ENCODE data around the gene KDM1B.
A peak's percentile ranks its signal among the peaks of the same experiment; 100 is the strongest.

Gene KDM1B

GRCh38 chr6:18262702-18263417 lies 107.6 kb downstream of the KDM1B start:
- peak overlapping the region; percentile 95 for H3K27ac ChIP-seq

GRCh38 chr6:18263418-18264218 lies 108.4 kb downstream of the KDM1B start:
- peak overlapping the region; percentile 95 for H3K27ac ChIP-seq
- TF ChIP-seq CTCF (IDR thresholded peaks at IDR 0.05) (no peak), ZFX (IDR thresholded peaks at IDR 0.05; ENCODE audit: borderline replicate concordance) (no peak)

More at GRCh38 chr6:18262702-18263417, 107.6 kb downstream of the KDM1B start:
- TF ChIP-seq ZFX (IDR thresholded peaks at IDR 0.05; ENCODE audit: borderline replicate concordance), result no peak
- TF ChIP-seq CTCF (IDR thresholded peaks at IDR 0.05), result no peak

- peak within 1 kb of the TSS; percentile 95 for H3K27ac ChIP-seq
- peak; percentile 75 for TF ChIP-seq CTCF (IDR thresholded peaks at IDR 0.05)
- no peak for TF ChIP-seq ZFX (IDR thresholded peaks at IDR 0.05; ENCODE audit: borderline replicate concordance)
Measured at GRCh38 chr6:18264219-18264922, 109.1 kb downstream of the KDM1B start, which contains the start of gene DEK. TSS of gene DEK (minus strand) at chr6:18264530. CDS start at chr6:18263987, 543 bp downstream.

- H3K27ac ChIP-seq, result peak overlapping the region; percentile 95
Measured at GRCh38 chr6:18264923-18265377, 109.7 kb downstream of the KDM1B start.

GRCh38 chr6:18265787-18266522 lies 110.7 kb downstream of the KDM1B start:
- H3K27ac ChIP-seq, result 0 out of 2 replicates have a peak overlapping the region, but pooled peaks have one; percentile 95
- TF ChIP-seq ZFX (IDR thresholded peaks at IDR 0.05; ENCODE audit: borderline replicate concordance) (no peak), CTCF (IDR thresholded peaks at IDR 0.05) (no peak)

More at GRCh38 chr6:18264923-18265377, 109.7 kb downstream of the KDM1B start:
- TF ChIP-seq CTCF (IDR thresholded peaks at IDR 0.05) (peak; percentile 34), ZFX (IDR thresholded peaks at IDR 0.05; ENCODE audit: borderline replicate concordance) (no peak)

- TF ChIP-seq ZFX (IDR thresholded peaks at IDR 0.05; ENCODE audit: borderline replicate concordance), result no peak
- H3K27ac ChIP-seq, result no peak overlapping the region
Measured at GRCh38 chr6:18266523-18266912, 111.3 kb downstream of the KDM1B start.

- TF ChIP-seq CTCF (IDR thresholded peaks at IDR 0.05), result no peak
- H3K27ac ChIP-seq, result no peak overlapping the region
Measured at GRCh38 chr6:18268066-18268465, 112.8 kb downstream of the KDM1B start.

All from 22Rv1 (cell line).